GM10847 (cell line): Measurements from ENCODE around the gene SND1.

Experiments
- POLR2A ChIP-seq: IDR thresholded peaks from 2 replicates; pipeline ENCODE4 v1.6.1; 2011; ENCODE audit not compliant: insufficient read length; ENCODE audit errors: extremely low read depth

Gene SND1

GRCh38 chr7:127667759-127668530, 16.0 kb downstream of the SND1 start:
- TF ChIP-seq POLR2A, result no peak

DNA sequence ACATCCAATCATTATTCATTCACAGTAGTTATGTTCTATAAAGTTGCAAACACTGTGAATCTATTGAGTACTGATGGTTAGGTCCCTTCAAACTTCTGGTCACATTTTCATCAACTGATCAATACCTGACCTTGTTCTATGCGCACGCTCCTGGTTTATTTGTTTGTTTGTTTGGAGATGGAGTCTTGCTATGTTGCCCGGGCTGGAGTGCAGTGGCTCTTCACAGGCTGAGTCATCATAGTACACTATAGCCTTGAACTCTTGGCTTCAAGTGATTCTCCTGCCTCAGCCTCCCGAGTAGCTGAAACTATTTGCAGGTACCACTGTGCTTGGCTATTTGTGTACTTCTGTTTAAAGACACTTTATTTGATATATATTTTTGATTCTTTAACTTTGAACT, 19.3 kb downstream of the SND1 start:
- no peak for TF ChIP-seq POLR2A

DNA sequence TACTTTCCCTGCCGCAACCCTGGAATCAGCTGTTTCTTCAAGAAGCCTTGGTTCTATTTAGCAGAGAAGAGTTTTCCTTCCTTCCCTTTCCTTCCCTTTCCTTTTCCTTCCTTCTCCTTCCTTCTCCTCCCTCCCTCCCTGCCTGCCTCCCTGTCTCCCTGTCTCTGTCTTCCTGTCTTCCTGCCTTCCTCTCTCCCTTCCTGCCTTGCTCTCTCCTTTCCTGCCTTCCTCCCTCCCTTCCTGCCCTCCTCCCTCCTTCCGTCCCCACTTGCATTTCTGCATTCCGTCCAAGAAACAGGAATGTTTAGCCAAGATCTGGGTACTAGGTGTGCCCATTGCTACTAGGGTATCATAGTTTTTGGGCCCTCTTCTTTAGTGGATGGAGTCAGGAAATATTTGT, 21.9 kb downstream of the SND1 start:
- TF ChIP-seq POLR2A, result no peak

- no peak for TF ChIP-seq POLR2A
Measured at GRCh38 chr7:127674361-127674760, 22.4 kb downstream of the SND1 start.

DNA sequence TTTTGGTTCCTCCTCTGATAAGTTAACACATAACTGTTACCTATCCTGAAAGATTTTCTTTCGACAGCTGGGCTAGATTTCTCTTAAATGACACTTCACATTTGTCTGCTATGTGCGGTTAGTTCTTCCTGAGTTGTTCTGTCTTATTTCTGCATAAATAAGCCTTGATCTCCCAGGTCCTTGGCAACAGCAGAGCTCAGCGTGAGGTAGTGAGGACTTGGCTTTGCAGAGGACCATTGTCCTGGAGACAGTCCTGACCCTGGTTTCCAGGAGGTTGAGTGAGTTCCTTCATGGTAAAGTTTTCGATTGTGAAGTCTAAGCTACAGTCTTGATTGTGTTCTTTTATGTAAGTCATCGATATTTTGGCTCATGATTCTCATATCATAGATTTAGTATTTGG, 23.7 kb downstream of the SND1 start:
- no peak for TF ChIP-seq POLR2A

- no peak for TF ChIP-seq POLR2A
Measured at GRCh38 chr7:127677433-127678230, 25.6 kb downstream of the SND1 start.

- TF ChIP-seq POLR2A, result no peak
Measured at GRCh38 chr7:127678337-127678736, 26.3 kb downstream of the SND1 start.

GRCh38 chr7:127678947-127679346, 27.0 kb downstream of the SND1 start:
- no peak for TF ChIP-seq POLR2A

DNA sequence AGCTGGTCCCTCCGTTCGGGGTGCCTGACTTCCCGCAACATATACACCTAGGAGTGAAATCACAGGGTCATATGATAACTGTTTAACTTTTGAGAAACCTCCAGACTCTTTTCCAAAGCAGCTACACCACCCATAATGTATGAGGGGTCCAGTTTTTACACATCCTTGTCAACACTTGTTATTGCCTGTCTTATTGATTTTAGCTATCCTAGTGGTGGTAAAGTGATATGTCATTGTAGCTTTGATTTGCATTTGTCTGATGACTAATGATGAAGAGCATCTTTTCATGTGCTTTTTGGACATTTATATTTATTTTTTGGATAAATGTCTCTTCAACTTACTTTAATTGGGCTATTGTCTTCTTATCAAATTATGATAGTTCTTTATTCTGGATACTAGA, 29.0 kb downstream of the SND1 start:
- TF ChIP-seq POLR2A, result no peak

- TF ChIP-seq POLR2A, result no peak
Measured at GRCh38 chr7:127682140-127682539, 30.1 kb downstream of the SND1 start.

DNA sequence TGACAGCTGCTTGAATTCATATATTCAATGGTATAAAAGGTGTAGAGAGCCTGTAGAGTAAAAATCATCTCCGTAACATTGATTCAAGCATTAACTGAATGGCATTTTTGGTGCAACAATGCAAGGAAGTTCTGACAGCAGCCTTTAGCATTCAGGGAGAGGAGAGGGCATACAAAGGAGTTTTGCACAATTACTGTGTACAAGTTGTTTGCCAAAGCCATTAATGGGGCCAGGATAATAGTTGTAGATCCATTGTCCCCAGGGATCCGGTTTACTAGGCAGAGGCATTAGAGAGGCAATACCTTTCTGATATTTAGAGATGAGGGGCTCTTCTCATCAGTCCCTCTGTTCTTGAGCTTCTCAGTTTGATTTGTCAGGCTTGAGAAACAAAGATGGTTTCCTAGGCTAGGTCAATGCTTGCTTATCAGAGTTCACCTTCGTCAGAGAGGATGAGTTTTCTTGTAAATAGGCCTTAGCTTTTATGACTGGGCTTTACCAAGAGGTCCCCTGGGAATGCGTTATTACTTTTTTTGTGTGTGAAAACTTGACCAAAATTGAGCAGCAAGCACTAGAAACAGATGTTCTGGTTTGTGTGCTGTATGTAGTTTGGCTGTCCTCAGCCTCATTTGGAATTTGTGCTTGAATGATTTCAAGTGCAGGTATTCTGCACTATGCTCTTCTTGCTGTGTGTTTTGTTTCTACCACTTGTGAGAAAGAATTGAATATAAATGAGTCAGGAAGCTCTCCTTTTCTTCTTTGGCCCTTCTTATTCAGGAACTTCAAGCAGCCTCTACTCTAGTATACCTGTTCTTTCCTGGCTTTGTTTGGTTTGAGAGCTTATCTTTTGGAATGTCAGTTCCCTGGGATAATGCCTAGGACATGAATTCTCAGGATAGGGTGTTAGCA, 32.0 kb downstream of the SND1 start:
- TF ChIP-seq POLR2A, result no peak

DNA sequence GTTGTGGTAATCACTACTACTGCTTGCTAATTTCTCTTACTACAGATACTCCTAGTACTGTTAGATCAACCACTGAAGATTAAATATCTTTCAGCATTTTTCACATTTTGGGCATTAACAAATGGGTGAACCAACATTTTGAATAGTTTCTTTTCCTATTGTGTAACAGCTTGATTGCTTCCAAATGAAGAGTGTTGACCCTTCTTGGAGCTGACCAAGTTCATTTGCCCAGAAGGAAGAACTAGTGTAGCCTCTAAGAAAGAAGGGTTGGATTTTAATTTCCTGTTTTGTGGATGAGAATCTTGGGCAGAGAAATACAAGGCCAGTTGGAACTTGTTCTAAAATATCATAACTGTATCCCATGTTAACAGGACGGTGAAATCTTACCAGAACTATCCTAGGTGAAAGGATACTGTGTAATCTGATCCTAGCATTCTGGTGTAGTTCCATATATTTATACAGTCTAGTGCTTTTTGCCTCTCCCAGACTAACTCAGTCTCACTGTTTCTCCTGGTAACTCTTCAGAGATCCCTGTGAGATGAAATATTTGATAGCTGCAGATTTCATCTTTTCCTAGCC, 37.3 kb downstream of the SND1 start:
- TF ChIP-seq POLR2A, result no peak

DNA sequence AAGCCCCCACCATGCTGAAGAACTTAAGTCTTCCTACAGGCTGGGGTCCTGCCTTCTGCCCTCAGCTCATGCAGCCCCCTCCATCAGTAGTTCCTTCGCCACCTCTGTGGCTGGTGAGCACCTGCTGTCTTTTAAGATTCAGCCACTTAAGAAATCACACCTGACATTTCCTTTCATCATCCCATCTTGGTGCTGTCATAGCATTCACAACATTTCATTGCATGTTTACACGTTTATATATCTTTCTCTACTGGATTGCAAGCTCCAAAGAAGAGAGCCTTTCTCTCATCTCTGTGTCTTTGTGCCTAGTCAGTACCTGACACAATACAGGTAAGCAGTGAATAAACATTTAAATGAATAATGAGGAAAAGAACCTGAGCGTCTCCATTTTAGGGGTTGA, 38.3 kb downstream of the SND1 start:
- TF ChIP-seq POLR2A, result no peak

GRCh38 chr7:127690806-127691205, 38.8 kb downstream of the SND1 start:
- no peak for TF ChIP-seq POLR2A

DNA sequence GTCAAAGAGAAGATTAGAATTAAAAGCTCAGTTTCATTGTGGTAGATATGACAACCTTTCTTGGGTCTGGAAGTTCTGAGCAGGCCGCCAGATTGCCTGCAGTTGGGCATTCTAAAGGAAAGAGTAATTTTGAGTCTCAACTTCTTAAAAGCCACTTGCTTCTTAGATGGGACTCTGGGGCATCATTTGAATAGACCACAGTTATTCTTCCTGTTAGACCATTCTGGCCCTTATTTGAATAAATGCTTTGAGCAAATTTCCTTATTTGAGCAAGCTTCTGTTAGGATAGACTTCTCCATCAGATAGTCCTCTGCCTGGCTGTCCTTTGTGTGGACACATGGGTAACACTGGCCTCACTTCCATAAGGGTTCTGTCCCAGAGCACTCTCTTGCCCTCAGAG, 40.2 kb downstream of the SND1 start:
- TF ChIP-seq POLR2A, result no peak
